ENCODE measurements around the gene AK1. TPM values are rescaled to one million over a fixed set of nuclear protein-coding genes. Genes with fewer than 3 reads are reported as not detected.

AK1 gene
- total RNA-seq, 4 donors from 2014 or later, result 24.7 to 110 (median 62.4) TPM

- Histone ChIP-seq H3K9me3 (no peaks in the 10 kb centered on the region), H3K27ac (no peak overlapping the region), H3K27me3 (no peaks in the 10 kb centered on the region), H3K4me3 (no peak overlapping the region), H3K36me3 (no peaks in the 10 kb centered on the region), H3K4me1 (peaks cover 7 to 13% (median 11%) of the 10 kb centered on the region in 4 donors)
- intact Hi-C loops (cut with DNase I; ENCODE audit: low total_unique reads) (no loop called here), in situ Hi-C loops (cut with MboI; ENCODE audit: low pct_ligation_motif_present in 1 of 4, low pct_unique_long_range_greater_than_20kb in 1 of 4, low sequenced_read_pairs in 3 of 4) (loop anchor here in 1 of 4 donors (10.0 kb wide), 2 partner anchors 132 to 272 kb away; partner anchors contain the start of gene TOR2A)
- 80 to 81% methylated on average over 1 to 13 of the region's 13 CpGs for WGBS, 2 donors (ENCODE audit: low coverage in 1 of 2)
- TF ChIP-seq POLR2AphosphoS5 (IDR thresholded peaks at IDR 0.05) (no peak), POLR2A (IDR thresholded peaks at IDR 0.05) (no peak), EP300 (IDR thresholded peaks at IDR 0.05; ENCODE audit: low read depth) (no peak), CTCF (IDR thresholded peaks at IDR 0.05) (no peak)
- DNase-seq, result no peak
These were observed 10.9 kb downstream of the AK1 start for GRCh38 chr9:127866535-127866934.

- in situ Hi-C loops (cut with MboI; ENCODE audit: low pct_ligation_motif_present in 1 of 4, low pct_unique_long_range_greater_than_20kb in 1 of 4, low sequenced_read_pairs in 3 of 4) (loop anchor here in 1 of 4 donors (10.0 kb wide), 2 partner anchors 131 to 271 kb away; partner anchors contain the start of gene TOR2A), intact Hi-C loops (cut with DNase I; ENCODE audit: low total_unique reads) (no loop called here)
- no peak for TF ChIP-seq POLR2AphosphoS5 (IDR thresholded peaks at IDR 0.05)
- no peak for TF ChIP-seq EP300 (IDR thresholded peaks at IDR 0.05; ENCODE audit: low read depth)
- TF ChIP-seq POLR2A (IDR thresholded peaks at IDR 0.05), result no peak
- no peak for TF ChIP-seq CTCF (IDR thresholded peaks at IDR 0.05)
- Histone ChIP-seq H3K4me1 (peaks cover 7 to 15% (median 11%) of the 10 kb centered on the region in 4 donors), H3K27ac (no peak overlapping the region), H3K36me3 (no peaks in the 10 kb centered on the region), H3K9me3 (no peaks in the 10 kb centered on the region), H3K4me3 (no peak overlapping the region), H3K27me3 (no peaks in the 10 kb centered on the region)
- WGBS, 2 donors (ENCODE audit: low coverage in 1 of 2), result 58 to 69% methylated on average over 13 to 19 of the region's 19 CpGs
- no peak for DNase-seq
These were observed 11.6 kb downstream of the AK1 start for GRCh38 chr9:127865645-127866464.

- Histone ChIP-seq H3K36me3 (no peaks in the 10 kb centered on the region), H3K27me3 (no peaks in the 10 kb centered on the region), H3K9me3 (no peaks in the 10 kb centered on the region), H3K4me1 (peaks cover 7 to 21% (median 17%) of the 10 kb centered on the region in 4 donors), H3K27ac (peak overlapping the region; percentile 59 to 76 (median 60)), H3K4me3 (no peak overlapping the region)
- DNase-seq, result no peak
- WGBS, 2 donors (ENCODE audit: low coverage in 1 of 2), result 81 to 91% methylated on average over 5 to 13 of the region's 13 CpGs
- intact Hi-C loops (cut with DNase I; ENCODE audit: low total_unique reads), result no loop called here
- TF ChIP-seq POLR2AphosphoS5 (IDR thresholded peaks at IDR 0.05) (no peak), CTCF (IDR thresholded peaks at IDR 0.05) (no peak), EP300 (IDR thresholded peaks at IDR 0.05; ENCODE audit: low read depth) (no peak)
- in situ Hi-C loops (cut with MboI; ENCODE audit: low pct_ligation_motif_present in 1 of 4, low pct_unique_long_range_greater_than_20kb in 1 of 4, low sequenced_read_pairs in 3 of 4), result loop anchor here in 1 of 4 donors (10.0 kb wide), 2 partner anchors 128 to 268 kb away; partner anchors contain the start of gene TOR2A
These were observed 14.3 kb downstream of the AK1 start for GRCh38 chr9:127863191-127863621.
